ENCODE data around the gene TADA2B.

Gene TADA2B

GRCh38 chr4:7043284-7044136 lies at the start of gene TADA2B:
Gene TADA2B (plus strand): TSS chr4:7043372. CDS start chr4:7043580, 208 bp downstream.
- DNase-seq: no peak

GRCh38 chr4:6996481-6996880 lies 46.7 kb upstream of the TADA2B start:
- no peak for DNase-seq

GRCh38 chr4:6999172-7000086 lies 43.7 kb upstream of the TADA2B start:
- DNase-seq: no peak

- DNase-seq: no peak
These were observed 42.6 kb upstream of the TADA2B start for GRCh38 chr4:7000421-7001176.

- no peak for DNase-seq
These were observed 41.9 kb upstream of the TADA2B start for GRCh38 chr4:7001271-7001670.

GRCh38 chr4:7002336-7002735 lies 40.8 kb upstream of the TADA2B start:
- DNase-seq: no peak

- no peak for DNase-seq
These were observed 39.8 kb upstream of the TADA2B start for GRCh38 chr4:7003176-7003878.

GRCh38 chr4:7003879-7004240 lies 39.3 kb upstream of the TADA2B start:
- DNase-seq: no peak

- no peak for DNase-seq
These were observed 38.8 kb upstream of the TADA2B start for GRCh38 chr4:7004331-7004730.

GRCh38 chr4:7005571-7005970 lies 37.6 kb upstream of the TADA2B start:
- no peak for DNase-seq

- no peak for DNase-seq
These were observed 36.8 kb upstream of the TADA2B start for GRCh38 chr4:7006411-7006810.

- no peak for DNase-seq
These were observed 35.8 kb upstream of the TADA2B start for GRCh38 chr4:7007142-7007907.

GRCh38 chr4:7007944-7008343 lies 35.2 kb upstream of the TADA2B start:
- no peak for DNase-seq

GRCh38 chr4:7009564-7009963 lies 33.6 kb upstream of the TADA2B start:
- no peak for DNase-seq

- no peak for DNase-seq
These were observed 30.0 kb upstream of the TADA2B start for GRCh38 chr4:7013175-7013574.

- no peak for DNase-seq
These were observed 28.4 kb upstream of the TADA2B start for GRCh38 chr4:7014815-7015214.

GRCh38 chr4:7015383-7016035 lies 27.7 kb upstream of the TADA2B start:
- DNase-seq: no peak

GRCh38 chr4:7016086-7016485 lies 27.1 kb upstream of the TADA2B start:
- DNase-seq: no peak

GRCh38 chr4:7016512-7016911 lies 26.7 kb upstream of the TADA2B start:
- no peak for DNase-seq

- no peak for DNase-seq
These were observed 25.6 kb upstream of the TADA2B start for GRCh38 chr4:7017446-7018048.

- no peak for DNase-seq
These were observed 24.9 kb upstream of the TADA2B start for GRCh38 chr4:7018281-7018680.

All from NCI-H1694 treated with DMSO at 0.1 percent for 48 hours (cell line).